HG03442 (cell line): ENCODE measurements around the gene DENR.
A peak's percentile ranks its signal among the peaks of the same experiment; 100 is the strongest.
"Not testable (repeated sequence)": the region's sequence is repeated elsewhere in the genome, so short reads cannot be mapped to it uniquely, and the experiment has no call there.

ENCODE experiments used
- ATAC-seq: cut with Tn5 transposase; IDR thresholded peaks from one replicate; pipeline ENCODE4 v1.9.1; 2021; ENCODE audit warnings: mild to moderate bottlenecking, moderate library complexity; ENCODE audit not compliant: unreplicated experiment

The DENR gene

GRCh38 chr12:122752464-122753318 is at the start of gene DENR:
TSS of gene DENR (plus strand) at chr12:122752824. CDS start at chr12:122753702, 878 bp downstream.
- peak; percentile 95 for ATAC-seq

GRCh38 chr12:122702890-122703611 is 49.6 kb upstream of the DENR start, which contains the start of gene HCAR2:
TSS of gene HCAR2 (minus strand) at chr12:122703357. CDS start at chr12:122703283, 74 bp downstream.
- ATAC-seq, result not testable (repeated sequence)

- not testable (repeated sequence) for ATAC-seq
These were observed 48.8 kb upstream of the DENR start for GRCh38 chr12:122703841-122704240.

DNA sequence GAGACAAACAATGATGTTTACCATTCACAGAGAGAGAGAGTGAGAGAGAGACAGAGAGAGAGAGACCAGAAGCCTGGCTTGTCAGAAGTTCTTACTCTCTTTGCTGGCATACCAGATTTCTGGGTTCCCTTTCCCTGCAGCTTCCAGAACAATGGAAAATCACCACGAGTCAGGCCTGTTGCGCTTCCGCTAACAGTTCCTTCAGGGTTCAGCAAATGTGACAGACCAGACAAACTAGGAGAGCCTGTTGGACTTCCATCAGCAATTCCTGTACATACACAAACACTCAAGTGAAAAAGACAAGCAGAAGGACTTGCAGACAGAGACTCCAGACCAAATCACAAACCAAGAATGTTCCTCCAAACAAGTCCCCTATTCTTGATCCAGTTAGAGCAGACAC is 43.3 kb upstream of the DENR start:
- ATAC-seq, result not testable (repeated sequence)

DNA sequence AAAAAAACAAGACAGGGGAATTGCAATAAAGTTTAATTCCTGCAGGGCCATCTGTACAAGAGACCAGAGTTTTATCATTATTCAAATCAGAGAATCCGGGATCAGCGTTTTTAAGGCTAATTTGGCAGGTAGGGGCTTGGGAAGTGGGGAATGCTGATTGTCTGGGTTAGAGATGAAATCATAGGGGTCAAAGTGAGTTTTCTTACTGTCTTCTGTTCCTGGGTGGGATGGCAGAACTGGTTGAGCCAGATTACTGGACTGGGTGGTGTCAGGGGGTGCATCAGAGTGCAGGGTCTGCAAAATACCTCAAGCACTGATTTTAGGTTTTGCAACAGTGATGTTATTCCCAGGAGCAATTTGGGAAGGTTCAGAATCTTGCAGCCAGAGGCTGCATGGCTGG is 42.3 kb upstream of the DENR start:
- ATAC-seq, result not testable (repeated sequence)

DNA sequence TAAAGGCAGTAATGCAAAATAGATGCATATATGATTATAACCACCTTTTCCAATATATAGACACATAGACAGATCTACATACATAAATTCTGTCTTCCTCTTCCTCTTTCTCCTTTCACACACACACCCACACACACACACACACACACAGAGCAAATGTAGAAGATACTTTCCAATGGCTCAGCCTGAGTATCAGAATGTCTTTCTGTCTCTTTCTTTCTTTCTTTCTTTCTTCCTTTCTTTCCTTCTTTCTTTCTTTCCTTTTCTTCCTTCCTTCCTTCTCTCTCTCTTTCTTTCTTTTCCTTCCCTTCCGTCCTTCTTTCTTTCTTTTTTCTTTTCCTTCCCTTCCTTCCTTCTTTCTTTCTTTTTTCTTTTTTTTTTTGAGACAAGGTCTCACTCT is 41.4 kb upstream of the DENR start:
- ATAC-seq, result not testable (repeated sequence)

DNA sequence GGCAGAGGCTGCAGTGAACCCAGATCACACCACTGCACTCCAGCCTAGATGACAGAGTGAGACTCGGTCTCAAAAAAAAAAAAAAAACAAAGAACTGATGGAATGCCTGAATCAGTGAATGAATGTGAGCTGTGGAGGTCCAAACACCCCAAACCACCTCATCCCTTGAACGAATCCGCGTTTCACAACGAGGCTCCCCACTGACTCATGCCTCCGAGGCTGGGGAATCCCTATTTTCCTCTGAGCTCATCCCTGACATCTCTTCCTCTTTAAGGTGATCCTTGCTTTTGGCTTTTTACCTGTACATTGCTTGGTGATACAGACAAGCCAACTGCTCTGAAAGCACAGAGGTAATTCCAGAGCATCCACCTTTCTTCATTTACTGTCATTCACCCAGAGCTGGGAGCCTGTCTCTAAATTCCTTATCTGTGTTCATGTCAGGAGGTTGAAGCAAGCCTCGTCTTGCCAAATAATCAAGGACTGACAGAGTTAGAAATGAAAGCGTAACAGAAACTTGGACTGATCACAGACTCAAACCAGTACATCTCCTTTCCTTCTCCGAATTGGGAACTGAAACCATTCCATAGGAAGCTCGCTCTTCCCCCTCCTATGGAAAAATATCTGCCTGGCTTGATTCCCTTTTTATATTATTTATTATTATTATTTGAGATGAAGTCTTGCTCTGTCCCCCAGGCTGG is 39.0 kb upstream of the DENR start:
- ATAC-seq, result not testable (repeated sequence)

DNA sequence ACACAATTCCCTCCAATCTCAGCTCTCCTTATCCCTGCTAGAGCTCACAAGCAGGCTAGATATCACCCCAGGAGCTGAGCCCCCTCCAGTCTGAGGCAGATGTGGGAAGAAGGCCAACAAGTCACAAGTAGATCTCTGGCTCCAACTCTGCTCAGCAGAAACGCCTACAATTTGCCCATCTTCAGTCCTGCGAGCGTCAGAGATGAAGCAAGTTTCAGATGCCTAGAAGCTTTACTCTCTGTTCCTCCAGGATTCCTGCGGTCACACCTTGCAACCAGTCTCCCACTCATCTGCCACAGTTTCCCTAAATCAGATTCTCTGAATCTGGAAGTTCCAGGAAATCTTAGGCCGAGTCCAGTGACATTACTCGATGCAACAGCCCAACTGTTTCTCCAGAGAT is 37.4 kb upstream of the DENR start:
- not testable (repeated sequence) for ATAC-seq

- not testable (repeated sequence) for ATAC-seq
These were observed 36.0 kb upstream of the DENR start, which contains the start of gene HCAR3 for GRCh38 chr12:122716658-122717057. TSS of gene HCAR3 (minus strand) at chr12:122716811. CDS start at chr12:122716737, 74 bp downstream.

- ATAC-seq, result no peak
These were observed 31.5 kb upstream of the DENR start for GRCh38 chr12:122721057-122721545.

- ATAC-seq, result no peak
These were observed 30.2 kb upstream of the DENR start for GRCh38 chr12:122722387-122722786.

DNA sequence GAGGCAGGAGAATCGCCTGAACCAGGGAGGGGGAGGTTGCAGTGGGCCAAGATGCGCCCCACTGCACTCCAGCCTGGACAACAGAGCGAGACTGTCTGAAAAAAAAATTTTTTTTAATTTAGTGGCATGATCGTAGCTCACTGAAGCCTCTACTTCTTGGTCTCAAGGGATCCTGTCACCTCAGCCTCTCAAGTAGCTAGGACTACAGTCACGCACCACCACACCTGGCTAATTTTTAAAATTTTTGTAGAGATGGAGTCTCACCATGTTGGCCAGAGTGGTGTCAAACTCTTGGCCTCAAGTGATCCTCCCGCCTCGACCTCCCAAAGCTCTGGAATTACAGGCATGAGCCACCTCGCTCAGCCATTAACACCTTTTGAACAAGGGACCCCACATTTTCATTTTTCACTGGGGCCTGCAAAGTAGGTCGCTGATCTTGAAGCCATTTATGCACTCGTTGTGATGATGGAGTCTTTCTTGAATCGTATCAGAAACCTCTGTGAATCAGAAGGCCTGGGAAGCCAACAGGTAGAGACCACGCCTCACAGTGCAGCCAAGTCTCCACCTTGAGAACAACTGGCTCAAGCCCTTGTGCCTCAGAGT is 27.9 kb upstream of the DENR start:
- no peak for ATAC-seq

DNA sequence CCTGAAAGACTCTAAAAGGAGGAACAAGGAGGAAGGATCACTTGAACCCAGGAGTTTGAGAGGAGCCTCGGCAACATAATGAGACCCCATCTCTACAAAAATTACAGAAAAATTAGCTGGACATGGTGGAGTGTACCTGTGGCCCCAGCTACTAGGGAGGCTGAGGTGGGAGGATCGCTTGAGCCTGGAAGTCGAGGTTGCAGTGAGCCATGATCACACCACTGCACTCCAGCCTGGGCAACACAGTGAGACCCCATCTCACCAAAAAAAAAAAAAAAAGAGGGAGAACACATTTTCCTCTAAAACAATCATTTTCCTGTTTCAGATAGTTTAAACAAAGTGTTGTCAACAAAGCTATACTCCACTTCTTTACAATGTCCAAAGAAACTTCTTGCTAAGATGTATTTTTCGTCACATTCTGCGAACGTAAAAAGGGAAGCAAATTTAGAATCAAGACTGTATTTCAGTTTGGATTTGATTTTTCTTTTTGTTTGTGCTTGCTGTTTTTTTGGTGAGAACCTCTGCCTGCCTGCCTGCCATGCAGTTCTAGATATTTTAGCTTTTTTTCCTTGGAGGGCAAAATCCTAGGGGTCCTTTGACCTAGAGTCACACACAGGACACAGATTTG is 27.1 kb upstream of the DENR start:
- no peak for ATAC-seq

DNA sequence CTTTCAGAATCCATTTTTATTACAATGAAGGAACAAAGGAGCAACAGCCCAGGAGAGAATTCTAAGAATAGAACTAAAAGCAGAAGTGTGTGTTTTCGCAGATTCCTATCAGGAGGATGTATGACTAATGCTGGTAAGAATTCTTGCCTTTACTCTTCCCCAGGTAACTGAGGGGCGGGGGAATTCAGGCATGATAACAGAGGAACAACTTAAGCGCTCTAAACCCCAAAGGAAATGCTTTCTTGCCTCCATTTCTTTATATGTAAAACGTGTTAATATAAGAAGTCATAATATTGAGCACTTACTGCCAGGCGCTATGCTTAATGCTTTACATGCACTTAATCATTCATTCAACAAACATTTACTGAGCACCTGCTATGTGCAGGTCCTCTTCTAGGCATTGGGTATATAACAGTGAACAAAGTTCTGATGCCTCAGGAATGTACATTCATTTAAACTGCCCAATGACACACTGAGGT is 26.5 kb upstream of the DENR start:
- no peak for ATAC-seq

DNA sequence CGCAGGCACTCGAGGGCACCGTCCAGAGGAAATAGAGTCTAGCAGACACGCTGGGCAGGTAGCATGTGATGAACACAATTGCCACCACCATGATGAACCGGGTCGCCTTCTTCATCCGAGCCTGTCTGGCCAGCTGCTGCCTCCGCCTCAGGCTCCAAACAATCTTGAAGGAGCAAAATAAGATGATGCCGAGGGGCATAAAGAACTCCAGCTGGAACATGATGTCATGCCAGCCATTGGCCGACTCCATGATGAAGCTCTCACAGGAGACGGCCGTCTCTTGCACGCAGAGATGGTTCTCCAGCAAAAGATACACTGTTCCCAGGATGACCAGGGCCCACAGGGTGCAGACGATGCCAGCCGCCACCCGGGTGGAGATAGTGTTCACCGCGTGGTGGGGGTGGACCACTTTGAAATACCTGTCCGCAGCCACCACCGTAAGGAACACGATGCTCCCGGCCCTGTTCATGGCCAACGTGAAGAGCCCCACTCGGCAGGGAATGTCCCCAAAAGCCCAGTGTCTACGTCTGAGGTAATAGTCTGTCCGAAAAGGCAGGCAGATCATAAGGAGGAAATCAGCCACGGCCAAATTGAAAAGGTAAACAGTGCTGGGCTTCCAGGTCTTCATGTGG is 22.9 kb upstream of the DENR start:
- no peak for ATAC-seq

DNA sequence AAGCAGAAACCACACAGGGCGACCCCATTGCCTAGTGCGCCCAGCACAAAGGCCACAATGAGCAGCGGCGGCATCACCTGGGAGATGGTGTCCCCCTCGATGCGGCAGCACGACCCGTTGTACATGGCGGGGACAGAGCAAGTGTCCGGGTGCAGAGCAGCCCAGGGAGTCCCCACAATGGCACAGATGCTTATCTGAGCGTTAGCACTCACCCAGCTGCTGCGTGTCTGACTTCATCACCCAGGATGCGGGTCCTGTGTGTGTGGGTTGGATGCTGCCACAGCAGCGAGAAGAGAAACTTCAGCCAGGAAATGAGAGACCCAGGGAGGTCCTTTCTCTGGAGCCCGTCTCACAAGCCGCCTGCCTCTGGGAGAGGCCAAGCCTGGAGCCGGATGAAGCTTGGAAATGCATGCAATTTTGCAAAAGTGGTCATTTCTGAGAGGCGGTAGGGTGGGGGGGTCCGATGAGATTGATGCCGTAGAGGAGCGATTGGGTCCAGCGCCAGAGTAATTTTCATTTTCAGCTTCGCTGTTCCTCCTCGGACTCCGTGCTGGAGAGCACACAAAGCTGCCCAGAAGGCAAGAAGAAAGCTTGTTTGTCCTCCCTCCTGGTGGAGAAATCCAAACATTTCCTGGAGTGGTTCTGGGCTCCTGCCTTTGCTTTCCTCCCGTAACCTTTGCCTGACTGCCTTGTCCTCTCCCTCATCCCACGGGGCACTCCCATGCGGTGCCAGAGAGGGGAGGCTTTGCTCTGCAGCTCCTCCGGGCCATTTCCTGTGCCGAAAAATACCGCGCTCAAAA is 22.2 kb upstream of the DENR start, which contains the start of gene HCAR1:
Gene HCAR1 (minus strand): TSS at position 630 of the 800 bp plus-strand sequence. CDS start 505 bp downstream, at position 125.
- no peak for ATAC-seq

DNA sequence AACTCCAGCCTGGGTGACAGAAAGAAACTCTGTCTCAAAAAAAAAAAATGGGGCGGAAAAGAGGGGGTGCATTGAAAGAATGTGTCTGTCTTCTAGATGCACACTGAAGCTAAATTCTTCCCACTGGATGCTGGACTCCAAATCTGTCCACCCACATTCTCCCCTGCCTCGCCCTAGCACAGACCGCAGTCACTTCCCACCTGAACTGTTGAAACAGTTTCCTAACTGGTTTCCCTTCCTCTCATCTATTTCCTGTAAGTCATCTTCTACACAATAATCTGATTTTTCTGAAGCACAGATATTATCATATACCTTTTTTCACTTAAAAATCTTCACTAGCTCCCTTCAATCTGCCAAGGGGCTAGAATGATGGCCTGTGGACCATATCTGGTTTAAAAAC is 20.5 kb upstream of the DENR start:
- no peak for ATAC-seq

DNA sequence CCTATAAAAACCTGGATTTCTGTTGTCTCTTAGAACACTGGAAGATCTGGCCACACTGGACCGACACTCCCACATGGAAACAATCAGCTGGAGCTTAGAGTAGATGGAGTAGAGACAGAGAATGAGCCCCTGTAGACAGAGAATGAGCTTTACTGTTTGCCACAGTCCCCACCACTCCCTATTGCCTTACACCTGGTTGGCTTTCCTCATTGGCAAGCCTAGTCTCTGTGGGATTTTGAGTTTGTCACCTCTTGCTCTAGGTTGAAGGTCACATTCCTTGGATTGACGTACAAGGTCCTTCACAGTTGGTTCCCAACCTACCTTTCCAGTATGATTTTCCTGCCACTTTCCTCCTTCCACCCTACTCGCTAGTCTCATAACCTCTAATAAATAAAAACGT is 20.0 kb upstream of the DENR start:
- ATAC-seq, result no peak

GRCh38 chr12:122738571-122738970 is 14.1 kb upstream of the DENR start:
- no peak for ATAC-seq
